ENCODE results near the gene PKNOX2.

PKNOX2 gene

GRCh38 chr11:125228993-125229392 is 64.4 kb downstream of the PKNOX2 start:
- TF ChIP-seq, protein P1, sequence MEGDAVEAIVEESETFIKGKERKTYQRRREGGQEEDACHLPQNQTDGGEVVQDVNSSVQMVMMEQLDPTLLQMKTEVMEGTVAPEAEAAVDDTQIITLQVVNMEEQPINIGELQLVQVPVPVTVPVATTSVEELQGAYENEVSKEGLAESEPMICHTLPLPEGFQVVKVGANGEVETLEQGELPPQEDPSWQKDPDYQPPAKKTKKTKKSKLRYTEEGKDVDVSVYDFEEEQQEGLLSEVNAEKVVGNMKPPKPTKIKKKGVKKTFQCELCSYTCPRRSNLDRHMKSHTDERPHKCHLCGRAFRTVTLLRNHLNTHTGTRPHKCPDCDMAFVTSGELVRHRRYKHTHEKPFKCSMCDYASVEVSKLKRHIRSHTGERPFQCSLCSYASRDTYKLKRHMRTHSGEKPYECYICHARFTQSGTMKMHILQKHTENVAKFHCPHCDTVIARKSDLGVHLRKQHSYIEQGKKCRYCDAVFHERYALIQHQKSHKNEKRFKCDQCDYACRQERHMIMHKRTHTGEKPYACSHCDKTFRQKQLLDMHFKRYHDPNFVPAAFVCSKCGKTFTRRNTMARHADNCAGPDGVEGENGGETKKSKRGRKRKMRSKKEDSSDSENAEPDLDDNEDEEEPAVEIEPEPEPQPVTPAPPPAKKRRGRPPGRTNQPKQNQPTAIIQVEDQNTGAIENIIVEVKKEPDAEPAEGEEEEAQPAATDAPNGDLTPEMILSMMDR (IDR thresholded peaks at IDR 0.05; ENCODE audit: insufficient read depth, missing control alignments): no peak
- DNase-seq (ENCODE audit: insufficient read length, low spot score): no peak
- no peak for FAIRE-seq

- FAIRE-seq: no peak
- no peak for DNase-seq (ENCODE audit: insufficient read length, low spot score)
- TF ChIP-seq, protein P1 (IDR thresholded peaks at IDR 0.05; ENCODE audit: insufficient read depth, missing control alignments): no peak
Observed at GRCh38 chr11:125229916-125230315, 65.4 kb downstream of the PKNOX2 start.

DNA sequence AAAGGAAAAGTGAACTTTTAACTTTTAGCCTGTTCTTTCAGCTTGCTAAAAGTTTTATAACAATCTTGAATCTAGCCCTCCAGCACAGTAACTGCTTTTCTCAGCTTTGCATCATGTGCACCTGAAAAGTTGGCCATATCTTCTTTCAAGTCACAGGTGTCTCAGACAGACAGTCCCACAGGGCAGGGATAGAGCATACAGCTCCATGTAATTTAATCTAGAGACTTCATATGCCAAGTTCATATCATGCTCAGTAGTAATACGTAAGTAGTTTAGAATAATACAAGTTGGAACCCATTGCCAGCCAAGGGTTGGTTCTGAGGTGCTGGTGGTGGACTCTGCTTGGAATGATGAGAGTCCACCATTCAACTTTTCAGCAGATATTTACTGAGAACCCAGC is 68.6 kb downstream of the PKNOX2 start:
- no peak for DNase-seq (ENCODE audit: insufficient read length, low spot score)
- no peak for FAIRE-seq
- TF ChIP-seq, protein P1 (IDR thresholded peaks at IDR 0.05; ENCODE audit: insufficient read depth, missing control alignments): no peak

DNA sequence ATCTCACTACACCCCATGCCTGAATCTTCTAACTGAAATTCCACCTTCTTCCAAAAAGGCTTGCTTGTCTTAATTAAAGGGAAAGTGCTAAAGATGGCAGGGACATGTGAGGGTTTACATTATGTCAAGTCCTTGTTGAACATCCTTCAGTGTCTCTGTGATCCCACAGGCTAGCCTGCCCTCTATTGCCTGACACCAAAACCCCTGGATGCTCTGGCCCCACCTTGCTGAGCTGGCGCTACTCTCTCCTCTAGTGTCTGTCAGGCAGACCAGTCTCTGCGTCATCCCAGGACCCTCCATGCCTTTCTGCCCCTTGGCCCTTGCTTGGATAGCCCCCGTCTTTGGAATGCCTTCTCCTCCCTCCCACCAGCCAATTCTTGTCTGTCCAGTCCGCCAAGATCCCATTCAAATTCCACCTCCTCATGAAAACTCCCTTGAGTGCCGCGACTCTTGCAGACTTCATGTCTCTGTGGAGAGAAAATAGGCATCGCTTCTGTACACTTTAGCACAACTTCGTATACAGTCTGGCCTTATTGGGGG is 69.3 kb downstream of the PKNOX2 start:
- FAIRE-seq (no peak), DNase-seq (ENCODE audit: insufficient read length, low spot score) (no peak)
- TF ChIP-seq, protein P1 (IDR thresholded peaks at IDR 0.05; ENCODE audit: insufficient read depth, missing control alignments): no peak

- TF ChIP-seq, protein P1 (IDR thresholded peaks at IDR 0.05; ENCODE audit: insufficient read depth, missing control alignments): no peak
- DNase-seq (ENCODE audit: insufficient read length, low spot score): no peak
- FAIRE-seq: no peak
Observed at GRCh38 chr11:125235071-125235471, 70.5 kb downstream of the PKNOX2 start.

DNA sequence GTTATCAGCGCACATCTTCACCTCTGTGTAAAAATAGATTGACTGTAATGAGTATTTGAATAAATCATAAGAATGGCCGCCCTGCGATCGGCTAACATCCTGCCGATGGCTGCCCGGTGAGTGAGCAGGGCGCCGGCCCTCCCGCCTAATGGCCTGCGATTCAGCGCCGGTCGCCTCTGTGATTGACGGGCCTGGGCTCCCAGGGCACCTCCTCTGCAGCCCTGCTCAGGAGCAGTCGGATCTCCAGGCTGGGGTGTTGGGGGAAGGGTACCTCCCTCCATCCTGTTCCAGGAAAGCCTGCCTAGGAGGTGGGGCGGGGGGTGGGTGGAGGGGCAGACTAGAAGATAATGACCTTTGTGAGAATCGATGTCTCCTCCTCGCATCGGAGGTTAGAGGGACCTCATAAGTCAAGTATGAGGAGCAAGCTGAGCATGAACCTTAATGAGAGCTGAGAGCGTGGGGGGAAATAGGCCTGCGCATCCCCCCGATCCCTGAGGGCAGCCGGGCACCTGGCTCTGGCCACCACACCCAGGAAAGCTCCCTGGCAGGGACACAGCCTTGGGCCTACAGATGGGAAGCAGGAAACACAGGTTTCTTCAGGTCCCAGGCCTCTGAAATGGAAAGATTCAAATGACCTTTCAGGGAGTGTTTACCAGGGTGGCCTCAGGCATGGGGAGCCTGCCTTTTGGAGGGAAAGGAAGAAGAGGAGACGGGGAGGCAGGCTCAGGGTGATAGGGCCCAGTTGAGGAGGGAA is 71.7 kb downstream of the PKNOX2 start:
- FAIRE-seq (no peak), DNase-seq (ENCODE audit: insufficient read length, low spot score) (no peak)
- TF ChIP-seq, protein P1 (IDR thresholded peaks at IDR 0.05; ENCODE audit: insufficient read depth, missing control alignments): no peak

Measured in D721Med (cell line).